Colonic mucosa (tissue), 4 donors: ENCODE data around the gene SEPHS1. TPM values are rescaled to one million over a fixed set of nuclear protein-coding genes. Genes with fewer than 3 reads are reported as not detected.
"Not testable (repeated sequence)": the region's sequence is repeated elsewhere in the genome, so short reads cannot be mapped to it uniquely, and the experiment has no call there.

Experiments used
- DNase-seq: peaks from one replicate; pipeline ENCODE4 v3.0.0-alpha.2; 2020
- H3K27ac ChIP-seq: fragments of 200-600 bp; one replicate; pipeline ENCODE4 v1.8.0; 2021
- H3K27me3 ChIP-seq: fragments of 200-600 bp; one replicate; pipeline ENCODE4 v1.8.0; 2021
- H3K36me3 ChIP-seq: fragments of 200-600 bp; one replicate; pipeline ENCODE4 v1.8.0; 2021
- H3K4me1 ChIP-seq: fragments of 200-600 bp; one replicate; pipeline ENCODE4 v1.8.0; 2021; ENCODE audit warnings: mild to moderate bottlenecking
- H3K4me3 ChIP-seq: fragments of 200-600 bp; one replicate; pipeline ENCODE4 v1.8.0; 2021
- H3K9ac ChIP-seq, 2 donors: one replicate each; pipeline ENCODE4 v1.7.0; 2013; ENCODE audit warnings: control low read depth in 2 of 2, low read depth in 2 of 2, low read length in 2 of 2
- H3K9me3 ChIP-seq: fragments of 200-600 bp; one replicate; pipeline ENCODE4 v1.8.0; 2021
- intact Hi-C: fragments of 100-400 bp; cut with DNase I; formaldehyde crosslinking; loops from one replicate; pipeline ENCODE4 v1.14.1; 2022
- total RNA-seq, 2 donors: library from RNA; stranded (reverse); fragmentation: NEBNext Ultra II Directional in 1 of 2; extraction: Animal tissue kit (Norgen Biotek cat#: 25700) in 1 of 2; gene quantifications; one replicate each; pipeline ENCODE4 v1.2.1, GENCODE V29; 2021
- TF ChIP-seq, protein P1 (sequence below): fragments of 200-600 bp; IDR thresholded peaks from one replicate; pipeline ENCODE4 v1.8.0; 2022; ENCODE audit warnings: antibody characterized with exemption, mild to moderate bottlenecking
- donor health status: healthy.
- donor health status: DM: no; HTN: no; CAD: no.
- donor health status: DM: no; HTN: no; CAD: no.

Gene SEPHS1
- total RNA-seq, 2 donors from 2014 or later = 34.4 to 51.3 TPM

DNA sequence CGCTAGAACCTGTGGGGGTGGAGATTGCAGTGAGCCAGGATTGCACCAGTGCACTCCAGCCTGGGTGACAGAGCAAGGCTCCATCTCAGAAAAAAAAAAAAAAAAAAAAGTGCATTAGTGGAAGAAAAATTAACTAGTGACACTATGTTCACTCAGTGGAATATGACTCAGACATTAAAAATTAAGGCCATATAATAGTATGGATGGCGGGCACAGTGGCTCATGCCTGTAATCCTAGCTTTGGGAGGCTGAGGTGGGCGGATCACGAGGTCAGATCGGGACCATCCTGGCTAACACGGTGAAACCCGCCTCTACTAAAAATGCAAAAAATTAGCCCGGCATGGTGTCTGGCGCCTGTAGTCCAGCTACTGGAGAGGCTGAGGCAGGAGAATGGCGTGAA, 51.6 kb downstream of the SEPHS1 start:
- intact Hi-C loops = no loop called here
- TF ChIP-seq, protein P1, sequence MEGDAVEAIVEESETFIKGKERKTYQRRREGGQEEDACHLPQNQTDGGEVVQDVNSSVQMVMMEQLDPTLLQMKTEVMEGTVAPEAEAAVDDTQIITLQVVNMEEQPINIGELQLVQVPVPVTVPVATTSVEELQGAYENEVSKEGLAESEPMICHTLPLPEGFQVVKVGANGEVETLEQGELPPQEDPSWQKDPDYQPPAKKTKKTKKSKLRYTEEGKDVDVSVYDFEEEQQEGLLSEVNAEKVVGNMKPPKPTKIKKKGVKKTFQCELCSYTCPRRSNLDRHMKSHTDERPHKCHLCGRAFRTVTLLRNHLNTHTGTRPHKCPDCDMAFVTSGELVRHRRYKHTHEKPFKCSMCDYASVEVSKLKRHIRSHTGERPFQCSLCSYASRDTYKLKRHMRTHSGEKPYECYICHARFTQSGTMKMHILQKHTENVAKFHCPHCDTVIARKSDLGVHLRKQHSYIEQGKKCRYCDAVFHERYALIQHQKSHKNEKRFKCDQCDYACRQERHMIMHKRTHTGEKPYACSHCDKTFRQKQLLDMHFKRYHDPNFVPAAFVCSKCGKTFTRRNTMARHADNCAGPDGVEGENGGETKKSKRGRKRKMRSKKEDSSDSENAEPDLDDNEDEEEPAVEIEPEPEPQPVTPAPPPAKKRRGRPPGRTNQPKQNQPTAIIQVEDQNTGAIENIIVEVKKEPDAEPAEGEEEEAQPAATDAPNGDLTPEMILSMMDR = no peak
- Histone ChIP-seq H3K4me1 (no peaks in the 10 kb centered on the region), H3K27ac (no peak overlapping the region), H3K9ac (no peak overlapping the region), H3K4me3 (no peak overlapping the region), H3K9me3 (no peaks in the 10 kb centered on the region), H3K27me3 (no peaks in the 10 kb centered on the region), H3K36me3 (no peaks in the 10 kb centered on the region)
- DNase-seq = no peak

DNA sequence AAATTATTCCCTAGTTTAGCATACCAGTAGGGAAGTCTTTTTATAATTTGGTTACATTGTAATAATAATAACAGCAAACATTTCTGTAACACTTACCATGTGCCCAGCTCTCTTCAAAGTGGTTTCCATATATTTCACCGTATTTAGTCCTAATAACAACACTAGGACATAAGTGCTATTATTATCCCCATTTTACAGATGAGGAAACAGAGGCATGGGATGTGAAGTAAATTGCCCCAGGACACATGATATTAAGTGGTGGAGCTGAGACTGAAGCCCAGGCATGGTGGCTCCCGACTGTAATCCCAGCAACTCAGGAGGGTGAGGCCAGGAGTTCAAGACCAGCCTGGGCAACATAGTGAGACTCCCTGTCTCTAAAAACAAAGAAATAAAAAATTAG, 53.3 kb downstream of the SEPHS1 start:
- Histone ChIP-seq H3K4me1 (no peaks in the 10 kb centered on the region), H3K36me3 (no peaks in the 10 kb centered on the region), H3K27ac (no peak overlapping the region), H3K27me3 (no peaks in the 10 kb centered on the region), H3K9me3 (no peaks in the 10 kb centered on the region), H3K9ac (no peak overlapping the region), H3K4me3 (no peak overlapping the region)
- intact Hi-C loops = no loop called here
- TF ChIP-seq, protein P1 = no peak
- DNase-seq = no peak

DNA sequence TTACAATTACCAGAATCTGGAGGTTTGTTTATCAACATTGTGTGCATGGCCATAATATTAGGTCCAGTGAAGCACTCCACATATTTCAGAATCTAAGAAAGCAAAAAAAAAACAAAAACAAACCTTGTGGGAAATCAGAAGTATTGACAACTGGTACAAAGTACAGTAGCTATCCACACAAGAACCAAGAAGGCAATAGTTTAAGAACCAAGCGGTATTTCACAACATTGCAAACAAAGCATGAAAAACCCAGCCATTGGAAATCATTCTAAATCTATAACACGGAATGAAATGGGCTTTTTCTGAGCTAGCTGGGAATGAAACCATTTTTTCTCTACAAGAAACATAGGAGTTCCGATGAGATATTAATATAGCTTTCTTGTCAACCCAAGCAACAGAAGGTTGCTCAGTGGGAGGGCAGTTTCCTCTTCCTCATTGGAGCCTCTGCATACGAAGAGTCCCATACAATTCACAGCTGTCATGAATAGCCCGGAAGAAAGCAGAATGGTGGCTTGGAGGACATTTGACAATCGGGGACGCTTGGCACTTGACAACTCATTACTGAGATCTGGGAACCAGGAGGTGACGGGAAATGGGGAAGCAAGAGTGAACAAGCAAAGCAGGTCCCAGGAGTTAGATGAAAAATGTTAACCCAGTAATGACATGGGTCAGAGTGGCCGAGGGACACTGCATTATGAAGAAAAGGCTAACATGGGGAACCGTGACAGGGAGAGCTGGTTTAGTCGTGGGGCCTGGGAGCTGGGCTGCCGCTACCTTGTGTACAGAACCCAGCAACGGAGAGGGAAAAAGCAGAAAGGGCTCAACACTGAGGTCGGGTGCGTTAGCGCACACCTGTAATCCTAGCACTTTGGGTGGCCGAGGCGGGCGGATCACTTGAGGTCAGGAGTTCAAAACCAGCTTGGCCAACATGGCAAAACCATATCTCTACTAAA, 56.0 kb downstream of the SEPHS1 start:
- intact Hi-C loops = no loop called here
- Histone ChIP-seq H3K27me3 (no peaks in the 10 kb centered on the region), H3K9me3 (no peaks in the 10 kb centered on the region), H3K36me3 (no peaks in the 10 kb centered on the region), H3K27ac (no peak overlapping the region), H3K4me1 (no peaks in the 10 kb centered on the region), H3K4me3 (no peak overlapping the region), H3K9ac (no peak overlapping the region)
- TF ChIP-seq, protein P1 = no peak
- DNase-seq = no peak

DNA sequence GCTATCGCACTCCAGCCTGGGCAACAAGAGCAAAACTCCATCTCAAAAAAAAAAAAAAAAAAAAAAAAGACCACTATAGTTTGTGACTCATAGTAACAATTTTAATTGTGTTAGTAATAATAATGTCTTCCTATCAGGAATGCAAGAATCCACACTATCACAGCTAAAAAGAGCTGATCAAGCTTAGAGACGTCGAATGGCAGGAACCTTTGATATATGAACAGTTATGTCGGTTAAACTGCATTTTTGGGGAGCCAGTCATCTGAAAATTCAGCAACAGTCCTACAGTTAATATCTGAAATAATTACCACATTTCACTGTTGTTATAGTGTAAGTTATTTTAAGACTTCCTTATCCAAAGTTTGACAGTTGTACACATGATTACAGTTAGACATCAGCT, 57.0 kb downstream of the SEPHS1 start:
- intact Hi-C loops = no loop called here
- Histone ChIP-seq H3K4me1 (no peaks in the 10 kb centered on the region), H3K9ac (no peak overlapping the region), H3K27ac (no peak overlapping the region), H3K9me3 (no peaks in the 10 kb centered on the region), H3K36me3 (no peaks in the 10 kb centered on the region), H3K27me3 (no peaks in the 10 kb centered on the region), H3K4me3 (no peak overlapping the region)
- TF ChIP-seq, protein P1 = no peak
- no peak for DNase-seq

DNA sequence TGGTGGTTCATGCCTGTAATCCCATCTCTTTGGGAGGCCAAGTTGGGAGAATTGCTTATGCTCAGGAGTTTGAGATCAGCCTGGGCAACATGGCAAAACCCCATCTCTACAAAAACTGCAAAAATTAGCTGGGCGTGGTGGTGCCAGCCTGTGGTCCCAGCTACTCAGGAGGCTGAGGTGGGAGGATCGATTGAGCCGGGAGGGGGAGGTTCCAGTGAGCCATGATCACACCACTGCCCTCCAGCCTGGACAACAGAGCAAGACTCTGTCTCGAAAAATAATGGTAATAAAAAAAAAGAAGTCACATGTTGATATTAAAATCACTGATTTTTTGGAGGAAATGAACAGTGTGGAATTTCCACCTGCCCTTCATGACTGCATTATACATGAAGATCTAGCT, 64.0 kb downstream of the SEPHS1 start:
- TF ChIP-seq, protein P1 = no peak
- no peak for DNase-seq
- intact Hi-C loops = no loop called here
- no peaks in the 10 kb centered on the region for H3K9me3 ChIP-seq
- H3K4me3 ChIP-seq = no peak overlapping the region
- no peak overlapping the region for H3K27ac ChIP-seq
- no peaks in the 10 kb centered on the region for H3K4me1 ChIP-seq
- H3K36me3 ChIP-seq = no peaks in the 10 kb centered on the region
- H3K27me3 ChIP-seq = no peaks in the 10 kb centered on the region
- no peak overlapping the region for H3K9ac ChIP-seq

DNA sequence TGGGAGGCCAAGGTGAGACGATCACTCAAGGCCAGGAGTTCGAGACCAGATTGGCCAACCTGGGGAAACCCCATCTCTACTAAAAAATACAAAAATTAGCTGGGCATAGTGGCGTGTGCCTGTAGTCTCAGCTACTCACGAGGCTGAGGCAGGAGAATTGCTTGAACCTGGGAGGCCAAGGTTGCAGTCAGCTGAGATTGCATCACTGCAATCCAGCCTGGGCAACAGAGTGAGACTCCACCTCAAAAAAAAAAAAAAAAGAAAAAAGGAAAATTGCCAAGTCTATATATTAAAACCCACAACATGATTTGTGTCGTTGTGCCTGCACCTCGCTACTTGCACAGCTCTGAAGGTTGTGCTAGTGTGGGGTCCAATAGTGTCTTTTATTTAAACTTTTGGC, 65.7 kb downstream of the SEPHS1 start:
- DNase-seq, H3K9me3 ChIP-seq, H3K27me3 ChIP-seq, intact Hi-C loops, H3K4me3 ChIP-seq, H3K27ac ChIP-seq, H3K4me1 ChIP-seq, H3K36me3 ChIP-seq, H3K9ac ChIP-seq: not testable (repeated sequence)
